Liver (tissue), 9 donors: ENCODE data around the gene OR1K1. TPM values are rescaled to one million over a fixed set of nuclear protein-coding genes. Genes with fewer than 3 reads are reported as not detected.

Source experiments
- DNase-seq: peaks from one replicate; pipeline ENCODE4 v3.0.0-alpha.2; 2017; ENCODE audit warnings: low spot score
- H3K27ac ChIP-seq, 2 donors: one replicate each; pipeline ENCODE4 v1.7.0; 2013; ENCODE audit warnings: inconsistent platforms in 2 of 2, low read length in 2 of 2, control low read depth in 1 of 2, low read depth in 1 of 2, mild to moderate bottlenecking in 1 of 2
- H3K27me3 ChIP-seq, 4 donors: one replicate each; pipeline versions ENCODE4 v1.6.1 to v1.7.0; 2013; ENCODE audit warnings: low read length in 3 of 4, inconsistent platforms in 1 of 4, mild to moderate bottlenecking in 1 of 4, moderate library complexity in 1 of 4; ENCODE audit not compliant: control insufficient read depth in 4 of 4, insufficient read depth in 4 of 4
- H3K36me3 ChIP-seq, 4 donors: one replicate each; pipeline versions ENCODE4 v1.6.1 to v1.7.0; 2013; ENCODE audit warnings: low read length in 3 of 4, mild to moderate bottlenecking in 3 of 4, low read depth in 1 of 4, moderate library complexity in 1 of 4; ENCODE audit not compliant: control insufficient read depth in 4 of 4, insufficient read depth in 3 of 4
- H3K4me1 ChIP-seq, 4 donors: one replicate each; pipeline versions ENCODE4 v1.6.1 to v1.7.0; 2013; ENCODE audit warnings: low read length in 3 of 4, mild to moderate bottlenecking in 3 of 4, moderate library complexity in 1 of 4; ENCODE audit not compliant: control insufficient read depth in 4 of 4, insufficient read depth in 4 of 4
- H3K4me3 ChIP-seq, 3 donors: one replicate each; pipeline versions ENCODE4 v1.6.1 to v1.7.0; 2013; ENCODE audit warnings: low read length in 3 of 3, control low read depth in 1 of 3, low read depth in 1 of 3, mild to moderate bottlenecking in 1 of 3
- H3K9ac ChIP-seq, 2 donors: one replicate each; pipeline ENCODE4 v1.7.0; 2013; ENCODE audit warnings: low read length in 2 of 2, mild to moderate bottlenecking in 2 of 2, moderate library complexity in 2 of 2, control low read depth in 1 of 2, low read depth in 1 of 2
- H3K9me3 ChIP-seq, 4 donors: one replicate each; pipeline versions ENCODE4 v1.6.1 to v1.7.0; 2013; ENCODE audit warnings: low read length in 3 of 4; ENCODE audit not compliant: control insufficient read depth in 4 of 4
- ATF3 ChIP-seq: IDR thresholded peaks from 2 replicates; pipeline ENCODE4 v1.6.1; 2016; ENCODE audit warnings: antibody characterized with exemption
- CTCF ChIP-seq: fragments of 150-350 bp; IDR thresholded peaks from 2 replicates; pipeline ENCODE4 v1.5.1; 2017; ENCODE audit warnings: improper control_type of control experiment, low read depth, low read length; ENCODE audit not compliant: missing input control
- EGR1 ChIP-seq, 2 donors: IDR thresholded peaks; 2 replicates each; pipeline ENCODE4 v1.6.1; 2016 to 2018; ENCODE audit warnings: antibody characterized with exemption in 2 of 2, low read depth in 2 of 2
- FOXA1 ChIP-seq: IDR thresholded peaks from 2 replicates; pipeline ENCODE4 v1.6.1; 2016; ENCODE audit warnings: antibody characterized with exemption
- FOXA2 ChIP-seq: IDR thresholded peaks from 2 replicates; pipeline ENCODE4 v1.6.1; 2016; ENCODE audit warnings: antibody characterized with exemption
- GABPA ChIP-seq, 2 donors: IDR thresholded peaks in 1 of 2; conservative IDR thresholded peaks in 1 of 2; 2 replicates each; pipeline ENCODE4 v1.6.1; 2016; ENCODE audit warnings: antibody characterized with exemption in 2 of 2, mild to moderate bottlenecking in 1 of 2, moderate library complexity in 1 of 2
- HNF4G ChIP-seq: IDR thresholded peaks from 2 replicates; pipeline ENCODE4 v1.6.1; 2016; ENCODE audit warnings: antibody characterized with exemption
- JUND ChIP-seq, 2 donors: IDR thresholded peaks; 2 replicates each; pipeline ENCODE4 v1.6.1; 2016; ENCODE audit warnings: antibody characterized with exemption in 2 of 2
- MAX ChIP-seq: IDR thresholded peaks from 2 replicates; pipeline ENCODE4 v1.6.1; 2016; ENCODE audit warnings: antibody characterized with exemption
- NR2F2 ChIP-seq: IDR thresholded peaks from 2 replicates; pipeline ENCODE4 v1.6.1; 2016; ENCODE audit warnings: antibody characterized with exemption
- REST ChIP-seq: IDR thresholded peaks from 2 replicates; pipeline ENCODE4 v1.6.1; 2016; ENCODE audit warnings: antibody characterized with exemption, mild to moderate bottlenecking
- SP1 ChIP-seq: IDR thresholded peaks from 2 replicates; pipeline ENCODE4 v1.6.1; 2018; ENCODE audit warnings: antibody characterized with exemption, mild to moderate bottlenecking
- YY1 ChIP-seq: IDR thresholded peaks from 2 replicates; pipeline ENCODE4 v1.6.1; 2016; ENCODE audit warnings: antibody characterized with exemption, mild to moderate bottlenecking
- WGBS: extraction: QIAGEN DNeasy Blood & Tissue Kit; methylation state at CpG from one replicate; pipeline ENCODE4 v1.1.7; 2013; 5-methylcytosine and 5-hydroxymethylcytosine counted together
- polyA plus RNA-seq, 2 donors: library from polyadenylated mRNA; stranded (reverse) in 1 of 2; unstranded in 1 of 2; fragments of 200-250 nt in 1 of 2; fragments of >200 nt in 1 of 2; fragmentation: Nextera tagmentation in 1 of 2; extraction: Ambion mirVana in 1 of 2; gene quantifications; one replicate each; pipeline versions ENCODE4 v1.2.1 to v1.2.3, GENCODE V29; 2013 to 2015
- total RNA-seq, 2 donors: library from RNA; depleted of rRNA; stranded (reverse); fragments of >200 nt; gene quantifications; one replicate each; pipeline ENCODE4 v1.2.3, GENCODE V29; 2014
- donor health status: healthy.
- donor health status: healthy.
- donor health status: healthy.
- donor health status: healthy.
- donor health status: healthy.

The OR1K1 gene
- total and polyA plus RNA-seq, 4 donors, result not detected

- TF ChIP-seq NR2F2 (no peak), FOXA1 (no peak), YY1 (no peak), CTCF (no peak), HNF4G (no peak), ATF3 (no peak), REST (no peak), SP1 (no peak), GABPA (IDR thresholded peaks at IDR 0.05 in 1 of 2, conservative IDR thresholded peaks at IDR 0.05 in 1 of 2) (no peak), FOXA2 (no peak)
- DNase-seq, result no peak
- Histone ChIP-seq H3K9me3 (no peaks in the 10 kb centered on the region), H3K27me3 (no peaks in the 10 kb centered on the region), H3K27ac (no peak overlapping the region), H3K9ac (no peak overlapping the region), H3K4me1 (peaks cover 0 to under 1% (median 0%) of the 10 kb centered on the region in 4 donors), H3K4me3 (no peak overlapping the region), H3K36me3 (peaks cover 0 to 8% (median 6%) of the 10 kb centered on the region in 4 donors)
Observed at GRCh38 chr9:122815544-122815943, 15.6 kb downstream of the OR1K1 start.

GRCh38 chr9:122816163-122816867 lies 16.4 kb downstream of the OR1K1 start:
- 73% methylated on average over 17 of the region's 17 CpGs for WGBS
- Histone ChIP-seq H3K27ac (peak overlapping the region in 1 of 2 donors; percentile 31), H3K36me3 (peaks cover 0 to 8% (median 7%) of the 10 kb centered on the region in 4 donors), H3K27me3 (no peaks in the 10 kb centered on the region), H3K9ac (no peak overlapping the region), H3K9me3 (no peaks in the 10 kb centered on the region), H3K4me3 (no peak overlapping the region), H3K4me1 (no peaks in the 10 kb centered on the region)
- TF ChIP-seq JUND (IDR thresholded peaks at IDR 0.05) (no peak), EGR1 (IDR thresholded peaks at IDR 0.05; ENCODE audit: low read depth in 2 of 2) (no peak), SP1 (no peak), MAX (no peak), FOXA2 (no peak), CTCF (no peak)
- DNase-seq, result no peak
